Measurements from ENCODE around the gene VCAN.

Gene VCAN

GRCh38 chr5:83614841-83615240 is 143.3 kb downstream of the VCAN start:
- Histone ChIP-seq H3K27me3 (ENCODE audit: control insufficient read depth in 1 of 2, insufficient read depth in 2 of 2, low read length in 2 of 2) (no peaks in the 10 kb centered on the region), H3K27ac (ENCODE audit: low read depth, low read length) (no peak overlapping the region), H3K4me3 (ENCODE audit: low read depth in 1 of 2, low read length in 2 of 2) (no peak overlapping the region), H3K4me1 (ENCODE audit: control insufficient read depth in 1 of 2, insufficient read depth in 2 of 2, low read length in 2 of 2) (no peaks in the 10 kb centered on the region), H3K9ac (ENCODE audit: low read depth in 1 of 2, low read length in 2 of 2) (no peak overlapping the region), H3K9me3 (ENCODE audit: control insufficient read depth in 1 of 2, low read length in 2 of 2) (peaks cover 5 to 7% of the 10 kb centered on the region in 2 donors), H3K36me3 (ENCODE audit: control insufficient read depth in 1 of 2, insufficient read depth in 2 of 2, low read length in 2 of 2) (no peaks in the 10 kb centered on the region)

- H3K4me1 ChIP-seq (ENCODE audit: control insufficient read depth in 1 of 2, insufficient read depth in 2 of 2, low read length in 2 of 2), result no peaks in the 10 kb centered on the region
- no peak overlapping the region for H3K4me3 ChIP-seq (ENCODE audit: low read depth in 1 of 2, low read length in 2 of 2)
- H3K9me3 ChIP-seq (ENCODE audit: control insufficient read depth in 1 of 2, low read length in 2 of 2), result no peaks in the 10 kb centered on the region
- no peak overlapping the region for H3K9ac ChIP-seq (ENCODE audit: low read depth in 1 of 2, low read length in 2 of 2)
- no peaks in the 10 kb centered on the region for H3K36me3 ChIP-seq (ENCODE audit: control insufficient read depth in 1 of 2, insufficient read depth in 2 of 2, low read length in 2 of 2)
- no peak overlapping the region for H3K27ac ChIP-seq (ENCODE audit: low read depth, low read length)
- H3K27me3 ChIP-seq (ENCODE audit: control insufficient read depth in 1 of 2, insufficient read depth in 2 of 2, low read length in 2 of 2), result no peaks in the 10 kb centered on the region
These were observed 156.8 kb downstream of the VCAN start for GRCh38 chr5:83628360-83628759.
